Mammary epithelial cell (primary cell): Measurements from ENCODE around the gene NOA1.
"Not testable (repeated sequence)": the region's sequence is repeated elsewhere in the genome, so short reads cannot be mapped to it uniquely, and the experiment has no call there.

ENCODE experiments used
- EZH2 ChIP-seq: IDR thresholded peaks from 2 replicates; pipeline ENCODE4 v1.6.1; 2012; ENCODE audit warnings: low read length, inconsistent platforms, borderline replicate concordance
- TF ChIP-seq, protein P1 (sequence below), 2 donors: IDR thresholded peaks in 1 of 2; conservative IDR thresholded peaks in 1 of 2; 2 replicates each; pipeline ENCODE4 v1.5.1; 2011 to 2012; ENCODE audit warnings: inconsistent platforms in 2 of 2, low read length in 2 of 2, mild to moderate bottlenecking in 2 of 2, control low read depth in 1 of 2, low read depth in 1 of 2; ENCODE audit not compliant: insufficient read depth in 1 of 2; ENCODE audit errors: extremely low read depth in 1 of 2

- not testable (repeated sequence) for TF ChIP-seq EZH2
- TF ChIP-seq, protein P1, sequence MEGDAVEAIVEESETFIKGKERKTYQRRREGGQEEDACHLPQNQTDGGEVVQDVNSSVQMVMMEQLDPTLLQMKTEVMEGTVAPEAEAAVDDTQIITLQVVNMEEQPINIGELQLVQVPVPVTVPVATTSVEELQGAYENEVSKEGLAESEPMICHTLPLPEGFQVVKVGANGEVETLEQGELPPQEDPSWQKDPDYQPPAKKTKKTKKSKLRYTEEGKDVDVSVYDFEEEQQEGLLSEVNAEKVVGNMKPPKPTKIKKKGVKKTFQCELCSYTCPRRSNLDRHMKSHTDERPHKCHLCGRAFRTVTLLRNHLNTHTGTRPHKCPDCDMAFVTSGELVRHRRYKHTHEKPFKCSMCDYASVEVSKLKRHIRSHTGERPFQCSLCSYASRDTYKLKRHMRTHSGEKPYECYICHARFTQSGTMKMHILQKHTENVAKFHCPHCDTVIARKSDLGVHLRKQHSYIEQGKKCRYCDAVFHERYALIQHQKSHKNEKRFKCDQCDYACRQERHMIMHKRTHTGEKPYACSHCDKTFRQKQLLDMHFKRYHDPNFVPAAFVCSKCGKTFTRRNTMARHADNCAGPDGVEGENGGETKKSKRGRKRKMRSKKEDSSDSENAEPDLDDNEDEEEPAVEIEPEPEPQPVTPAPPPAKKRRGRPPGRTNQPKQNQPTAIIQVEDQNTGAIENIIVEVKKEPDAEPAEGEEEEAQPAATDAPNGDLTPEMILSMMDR (conservative IDR thresholded peaks at IDR 0.05 in 1 of 2, IDR thresholded peaks at IDR 0.05 in 1 of 2; ENCODE audit: extremely low read depth in 1 of 2, insufficient read depth in 1 of 2, low read depth in 1 of 2, low read length in 2 of 2): not testable (repeated sequence)
Measured at GRCh38 chr4:56914977-56915376, 62.4 kb downstream of the NOA1 start.
